Muscle layer of colon (tissue), 2 donors: ENCODE measurements around the gene PFKFB2.

Experiments used
- H3K27ac ChIP-seq: one replicate; pipeline ENCODE4 v1.7.0; 2013; ENCODE audit warnings: low read depth, mild to moderate bottlenecking, low read length, moderate library complexity
- H3K27me3 ChIP-seq, 2 donors: one replicate each; pipeline ENCODE4 v1.7.0; 2013; ENCODE audit warnings: low read length in 2 of 2, mild to moderate bottlenecking in 2 of 2; ENCODE audit not compliant: insufficient read depth in 2 of 2, control insufficient read depth in 1 of 2
- H3K36me3 ChIP-seq: one replicate; pipeline ENCODE4 v1.7.0; 2013; ENCODE audit warnings: mild to moderate bottlenecking, low read length; ENCODE audit not compliant: insufficient read depth
- H3K4me1 ChIP-seq: one replicate; pipeline ENCODE4 v1.7.0; 2013; ENCODE audit warnings: mild to moderate bottlenecking, low read length; ENCODE audit not compliant: insufficient read depth
- H3K4me3 ChIP-seq, 2 donors: one replicate each; pipeline ENCODE4 v1.7.0; 2013; ENCODE audit warnings: low read length in 2 of 2, low read depth in 1 of 2, mild to moderate bottlenecking in 1 of 2, moderate library complexity in 1 of 2
- H3K9ac ChIP-seq: one replicate; pipeline ENCODE4 v1.7.0; 2013; ENCODE audit warnings: low read length
- H3K9me3 ChIP-seq: one replicate; pipeline ENCODE4 v1.7.0; 2013; ENCODE audit warnings: mild to moderate bottlenecking, low read length
- donor health status: abdominal sarcoma.
- donor health status: Adenocarcinoma of cecum.

The PFKFB2 gene

DNA sequence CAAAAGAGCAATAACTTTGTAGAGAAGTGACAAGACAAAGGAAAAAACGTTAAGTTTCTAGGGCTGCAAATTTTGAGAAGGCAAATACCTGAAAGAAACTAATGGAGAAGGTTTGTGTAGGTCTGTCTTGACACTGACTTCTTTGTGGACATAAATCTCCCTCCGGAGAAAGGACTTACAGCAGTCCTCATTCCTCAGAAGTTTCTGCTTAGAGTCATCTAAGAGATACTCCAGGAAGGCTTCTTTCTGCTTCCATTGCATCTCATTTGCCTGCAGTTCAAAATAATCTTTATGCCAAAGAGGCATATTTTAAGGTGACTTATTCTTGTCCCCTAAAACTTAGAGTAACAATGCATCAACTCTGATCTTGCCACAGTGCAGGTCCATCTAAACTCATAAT is 31.2 kb downstream of the PFKFB2 start:
- Histone ChIP-seq H3K9me3 (no peaks in the 10 kb centered on the region), H3K4me1 (no peaks in the 10 kb centered on the region), H3K4me3 (no peak overlapping the region), H3K36me3 (no peaks in the 10 kb centered on the region), H3K9ac (no peak overlapping the region), H3K27ac (no peak overlapping the region), H3K27me3 (no peaks in the 10 kb centered on the region)

DNA sequence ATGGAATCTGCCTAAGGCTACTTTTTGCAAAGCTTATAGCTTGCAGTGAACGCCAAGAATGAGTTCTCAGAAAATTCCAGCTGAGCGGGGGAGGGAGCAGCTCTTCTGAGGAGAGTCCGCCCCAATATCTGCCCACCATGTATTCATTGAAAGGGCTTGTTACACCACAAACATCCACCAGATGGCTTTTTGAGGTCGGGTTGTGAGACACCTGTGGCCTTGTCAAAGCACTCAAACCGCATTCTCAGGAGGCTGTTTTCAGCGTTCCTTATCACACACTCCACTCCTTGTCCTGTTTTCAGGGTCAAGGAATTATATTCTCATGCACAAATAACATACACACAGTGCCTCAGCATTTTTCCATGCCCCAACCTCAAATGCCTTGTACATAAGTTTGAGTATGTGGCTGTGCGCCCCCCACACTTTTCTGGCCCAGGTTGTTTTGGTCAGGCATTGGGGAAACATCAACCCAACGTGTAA is 31.7 kb downstream of the PFKFB2 start:
- Histone ChIP-seq H3K9ac (no peak overlapping the region), H3K36me3 (no peaks in the 10 kb centered on the region), H3K9me3 (no peaks in the 10 kb centered on the region), H3K4me3 (no peak overlapping the region), H3K27ac (no peak overlapping the region), H3K27me3 (no peaks in the 10 kb centered on the region), H3K4me1 (no peaks in the 10 kb centered on the region)

DNA sequence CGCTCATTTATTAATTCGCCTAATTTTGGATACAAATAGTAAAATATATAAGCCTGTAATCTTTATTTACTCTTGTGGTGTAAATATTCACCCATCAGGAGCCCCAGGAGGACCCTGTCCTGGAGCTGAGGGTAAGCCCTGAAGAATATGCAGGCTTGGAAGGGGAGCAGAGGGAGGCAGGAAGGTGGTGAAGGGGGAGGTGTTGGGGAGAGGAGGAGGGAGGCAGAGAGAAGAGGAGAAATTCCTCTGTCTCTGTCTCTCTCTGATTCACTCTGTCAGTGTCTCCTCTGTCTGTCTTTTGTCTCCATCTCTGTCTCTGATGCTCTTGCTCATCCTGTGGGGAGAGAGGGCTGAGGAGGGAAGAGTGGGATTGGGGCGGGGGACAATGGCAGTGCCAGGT is 32.8 kb downstream of the PFKFB2 start:
- H3K36me3 ChIP-seq, result no peaks in the 10 kb centered on the region
- no peaks in the 10 kb centered on the region for H3K27me3 ChIP-seq
- no peaks in the 10 kb centered on the region for H3K4me1 ChIP-seq
- no peaks in the 10 kb centered on the region for H3K9me3 ChIP-seq
- H3K4me3 ChIP-seq, result no peak overlapping the region
- H3K9ac ChIP-seq, result no peak overlapping the region
- H3K27ac ChIP-seq, result no peak overlapping the region

DNA sequence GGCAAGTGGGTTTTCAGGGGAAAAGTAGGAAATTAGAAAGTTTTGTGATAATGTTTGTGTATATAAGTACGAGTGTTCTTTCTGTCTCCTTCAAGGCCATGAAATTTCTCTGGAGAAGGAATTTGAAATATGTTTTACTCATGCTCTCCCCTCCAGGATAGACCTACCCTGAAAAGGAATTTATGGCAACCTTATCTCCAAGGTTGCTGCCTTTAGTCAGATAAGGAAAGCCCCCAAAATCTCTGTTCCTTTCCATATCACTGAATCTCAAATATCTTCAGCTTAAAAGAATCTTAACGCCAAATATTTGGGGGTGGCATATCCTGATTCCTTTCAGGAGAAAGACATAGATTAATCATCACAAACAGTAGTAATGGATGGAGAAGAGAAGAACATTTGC is 35.1 kb downstream of the PFKFB2 start:
- no peak overlapping the region for H3K4me3 ChIP-seq
- no peak overlapping the region for H3K9ac ChIP-seq
- H3K4me1 ChIP-seq, result no peaks in the 10 kb centered on the region
- no peak overlapping the region for H3K27ac ChIP-seq
- H3K27me3 ChIP-seq, result no peaks in the 10 kb centered on the region
- H3K36me3 ChIP-seq, result no peaks in the 10 kb centered on the region
- H3K9me3 ChIP-seq, result no peaks in the 10 kb centered on the region

DNA sequence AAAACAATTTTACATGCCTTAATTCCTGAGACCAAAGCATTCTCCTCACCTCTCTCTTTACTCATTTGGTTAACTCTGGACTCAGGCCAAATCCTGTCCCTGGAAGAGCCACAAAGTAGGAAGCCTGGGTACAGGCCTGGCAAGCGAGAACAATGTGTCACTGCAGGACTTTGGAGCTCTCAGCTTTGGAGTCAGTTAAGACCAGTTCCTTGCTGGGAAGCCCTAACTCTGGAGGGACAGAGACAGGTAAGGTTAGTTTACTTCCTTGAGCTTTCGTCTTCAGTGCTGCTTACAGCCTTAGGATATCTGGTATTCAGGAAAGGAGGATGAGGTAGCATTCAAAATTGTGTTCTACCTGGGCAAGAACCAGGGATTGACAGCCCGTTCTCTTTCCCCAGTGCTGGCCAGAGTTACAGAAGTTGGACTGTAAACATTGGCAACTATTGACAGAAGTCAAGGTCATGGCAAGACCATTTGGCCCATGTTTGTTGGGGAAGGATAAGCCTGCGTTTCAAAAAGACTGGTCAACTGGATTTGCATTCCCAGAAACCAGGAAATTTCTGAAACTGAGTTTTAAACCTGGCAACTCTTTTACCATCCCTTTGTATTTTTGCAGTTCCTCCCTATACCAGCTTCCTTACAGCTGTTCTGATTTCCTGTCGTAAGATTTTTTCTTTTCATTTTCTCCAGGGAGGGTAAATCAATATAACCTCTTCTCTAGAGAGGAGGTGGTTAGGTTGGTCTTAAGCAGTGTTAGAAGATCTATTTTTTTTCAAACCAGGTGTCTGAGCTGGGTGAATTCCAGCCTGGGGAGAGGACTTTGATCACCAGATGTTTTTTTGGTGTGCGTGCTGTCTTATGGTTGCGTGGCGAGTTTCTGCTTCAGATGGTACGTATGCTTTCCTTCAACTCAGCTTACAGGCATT is 35.9 kb downstream of the PFKFB2 start, which contains the start of gene C4BPB:
Gene C4BPB, plus strand, starts transcription at position 160 of the 926 bp plus-strand sequence. Its CDS starts 672 bp downstream, at position 832.
- no peak within 1 kb of the TSS for H3K4me3 ChIP-seq
- H3K36me3 ChIP-seq, result no peaks in the 10 kb centered on the region
- H3K9me3 ChIP-seq, result no peaks in the 10 kb centered on the region
- H3K27ac ChIP-seq, result no peak within 1 kb of the TSS
- H3K9ac ChIP-seq, result no peak within 1 kb of the TSS
- no peaks in the 10 kb centered on the region for H3K4me1 ChIP-seq
- no peaks in the 10 kb centered on the region for H3K27me3 ChIP-seq

DNA sequence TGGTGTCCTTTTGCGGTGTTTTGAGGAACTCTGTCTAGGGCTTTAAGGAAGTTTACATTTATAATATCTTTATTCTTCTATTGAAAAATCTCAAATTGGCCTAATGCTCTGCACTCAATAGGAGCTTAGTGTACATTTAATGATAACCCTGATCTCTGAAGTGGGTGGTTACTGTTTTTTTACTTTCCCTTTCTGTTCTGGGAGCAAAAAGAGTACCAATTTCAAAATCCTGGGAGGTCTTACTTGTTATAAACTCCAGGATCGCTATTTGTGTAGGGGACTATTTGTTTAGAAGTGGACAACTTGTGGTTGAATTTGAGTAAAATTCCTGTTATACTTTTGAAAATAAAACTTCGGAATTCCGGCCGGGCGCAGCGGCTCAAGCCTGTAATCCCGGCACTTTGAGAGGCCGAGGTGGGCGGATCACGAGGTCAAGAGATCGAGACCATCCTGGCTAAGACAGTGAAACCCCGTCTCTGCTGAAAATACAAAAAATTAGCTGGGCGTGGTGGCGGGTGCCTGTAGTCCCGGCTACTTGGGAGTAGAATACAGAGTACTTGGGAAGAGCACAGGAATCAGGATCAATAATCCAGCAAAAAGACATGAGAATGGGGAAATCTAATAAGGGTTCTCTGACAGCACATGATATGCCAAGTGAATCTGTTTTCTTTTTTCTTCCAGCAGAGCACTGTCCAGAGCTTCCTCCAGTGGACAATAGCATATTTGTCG is 36.7 kb downstream of the PFKFB2 start:
- no peak overlapping the region for H3K27ac ChIP-seq
- no peaks in the 10 kb centered on the region for H3K36me3 ChIP-seq
- H3K9ac ChIP-seq, result no peak overlapping the region
- H3K4me1 ChIP-seq, result no peaks in the 10 kb centered on the region
- no peaks in the 10 kb centered on the region for H3K9me3 ChIP-seq
- H3K27me3 ChIP-seq, result no peaks in the 10 kb centered on the region
- H3K4me3 ChIP-seq, result no peak overlapping the region

DNA sequence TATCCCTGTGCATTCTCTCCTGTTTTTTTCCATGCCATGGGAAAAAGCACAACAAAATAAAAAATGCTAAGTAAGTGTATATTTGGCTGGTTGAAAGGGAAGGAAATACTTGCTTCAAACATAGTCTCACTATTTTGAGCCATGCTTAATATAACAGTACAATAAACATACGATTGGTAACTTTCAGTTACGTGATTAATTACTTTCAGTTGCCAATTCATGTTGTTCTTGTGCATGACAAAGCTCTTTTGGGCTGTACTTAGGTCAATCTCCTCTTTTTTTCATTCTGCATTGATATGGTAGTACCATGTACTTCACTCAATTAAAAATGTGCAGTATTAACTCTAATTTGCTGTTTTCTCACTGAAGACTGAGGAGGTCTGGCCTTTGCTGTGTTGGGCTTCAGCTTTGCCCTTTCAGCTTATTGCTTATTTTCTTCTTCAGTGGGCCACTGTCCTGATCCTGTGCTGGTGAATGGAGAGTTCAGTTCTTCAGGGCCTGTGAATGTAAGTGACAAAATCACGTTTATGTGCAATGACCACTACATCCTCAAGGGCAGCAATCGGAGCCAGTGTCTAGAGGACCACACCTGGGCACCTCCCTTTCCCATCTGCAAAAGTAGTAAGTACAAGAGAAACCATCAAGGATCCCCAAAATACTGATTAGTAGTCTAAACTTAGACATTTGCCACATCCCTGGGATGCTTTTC is 38.3 kb downstream of the PFKFB2 start:
- no peak overlapping the region for H3K4me3 ChIP-seq
- H3K27ac ChIP-seq, result no peak overlapping the region
- no peaks in the 10 kb centered on the region for H3K9me3 ChIP-seq
- no peak overlapping the region for H3K9ac ChIP-seq
- H3K27me3 ChIP-seq, result no peaks in the 10 kb centered on the region
- no peaks in the 10 kb centered on the region for H3K4me1 ChIP-seq
- no peaks in the 10 kb centered on the region for H3K36me3 ChIP-seq

DNA sequence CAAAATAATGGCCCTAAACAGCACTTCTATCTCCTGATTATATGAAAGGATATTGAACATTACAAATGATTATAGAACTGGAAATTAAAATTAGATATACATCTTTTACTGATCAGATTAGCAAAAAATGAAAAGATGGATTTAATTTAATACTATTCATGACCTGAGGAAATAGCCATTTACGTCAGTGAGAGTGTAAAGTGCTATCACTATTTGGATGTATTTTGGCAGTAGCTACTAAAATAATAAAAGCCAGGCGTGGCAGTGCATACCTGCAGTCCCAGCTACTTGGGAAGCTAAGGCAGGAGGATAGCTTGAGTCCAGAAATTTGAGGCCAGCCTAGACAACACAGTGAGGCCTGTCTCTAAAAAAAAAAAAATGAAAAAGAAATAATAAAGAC is 40.9 kb downstream of the PFKFB2 start:
- Histone ChIP-seq H3K9ac (no peak overlapping the region), H3K4me1 (no peaks in the 10 kb centered on the region), H3K27me3 (no peaks in the 10 kb centered on the region), H3K27ac (no peak overlapping the region), H3K4me3 (no peak overlapping the region), H3K9me3 (no peaks in the 10 kb centered on the region), H3K36me3 (no peaks in the 10 kb centered on the region)

DNA sequence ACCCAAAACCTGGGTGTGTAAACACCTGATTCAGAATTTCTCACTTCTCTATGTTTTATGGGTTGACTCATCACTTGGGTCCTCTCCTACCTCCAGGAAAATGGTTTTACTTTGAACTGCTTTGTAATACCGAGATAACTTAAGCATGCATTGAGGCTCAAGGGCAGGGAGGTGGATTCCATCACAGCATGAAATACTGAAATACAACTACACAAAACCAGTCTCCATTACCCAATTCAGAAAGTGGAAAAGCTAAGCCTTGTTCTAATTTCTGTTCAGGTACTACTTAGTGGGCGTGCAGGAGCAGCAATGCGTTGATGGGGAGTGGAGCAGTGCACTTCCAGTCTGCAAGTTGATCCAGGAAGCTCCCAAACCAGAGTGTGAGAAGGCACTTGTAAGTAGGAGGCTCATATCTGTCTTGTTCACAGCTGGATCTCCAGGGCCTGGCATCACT is 44.8 kb downstream of the PFKFB2 start:
- no peaks in the 10 kb centered on the region for H3K4me1 ChIP-seq
- H3K4me3 ChIP-seq, result no peak overlapping the region
- H3K9ac ChIP-seq, result no peak overlapping the region
- no peak overlapping the region for H3K27ac ChIP-seq
- no peaks in the 10 kb centered on the region for H3K9me3 ChIP-seq
- no peaks in the 10 kb centered on the region for H3K36me3 ChIP-seq
- H3K27me3 ChIP-seq, result no peaks in the 10 kb centered on the region

DNA sequence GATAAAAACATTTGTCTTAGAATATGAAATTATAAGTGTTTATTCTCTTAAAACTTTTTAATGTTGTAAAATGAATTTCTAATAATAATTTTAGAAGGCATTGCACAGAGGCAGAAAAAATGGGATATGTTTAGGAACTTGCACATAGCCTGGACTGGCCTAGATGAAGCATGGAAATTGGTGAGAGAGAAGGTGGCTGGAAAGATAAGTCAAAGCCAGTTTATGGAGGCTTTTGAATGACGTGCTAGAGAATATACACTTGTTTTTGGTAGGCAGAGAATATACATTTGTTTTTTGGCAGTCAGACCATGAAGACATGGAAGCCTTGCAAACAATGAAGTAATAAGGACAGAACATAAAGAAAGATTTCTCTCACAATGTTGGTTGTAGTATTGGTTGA is 48.6 kb downstream of the PFKFB2 start:
- Histone ChIP-seq H3K9me3 (no peaks in the 10 kb centered on the region), H3K4me3 (no peak overlapping the region), H3K4me1 (no peaks in the 10 kb centered on the region), H3K27ac (no peak overlapping the region), H3K27me3 (no peaks in the 10 kb centered on the region), H3K9ac (no peak overlapping the region), H3K36me3 (no peaks in the 10 kb centered on the region)

DNA sequence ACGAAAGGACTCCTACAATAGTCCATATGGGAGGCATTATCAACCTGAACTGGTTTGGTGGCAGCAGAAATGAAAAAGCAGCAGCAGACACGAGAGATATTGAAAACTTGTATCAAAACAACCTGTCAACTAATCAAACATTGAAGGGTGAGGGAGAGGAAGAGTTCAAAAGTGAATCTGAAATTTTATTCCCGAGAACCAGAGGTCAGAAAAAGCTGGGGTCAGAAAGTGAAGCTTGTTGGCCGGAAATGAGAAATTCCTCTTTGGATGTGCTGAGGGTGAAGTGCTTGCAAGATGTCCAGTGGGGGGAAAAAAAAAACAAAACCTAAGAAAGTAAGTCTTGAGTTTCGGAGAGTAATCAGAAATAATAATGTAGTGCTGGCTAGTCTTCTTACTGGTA is 49.1 kb downstream of the PFKFB2 start:
- Histone ChIP-seq H3K9ac (no peak overlapping the region), H3K9me3 (no peaks in the 10 kb centered on the region), H3K4me1 (no peaks in the 10 kb centered on the region), H3K36me3 (no peaks in the 10 kb centered on the region), H3K27me3 (no peaks in the 10 kb centered on the region), H3K27ac (no peak overlapping the region), H3K4me3 (no peak overlapping the region)
